DOHH2 (cell line): Measurements from ENCODE around the gene LIPC.

Experiments
- H3F3A ChIP-seq: fragments of 200-600 bp; sonication (generic), shearing (Covaris generic); 2 replicates; pipeline ENCODE4 v1.6.0; 2016; ENCODE audit warnings: antibody characterized with exemption, mild to moderate bottlenecking; ENCODE audit not compliant: control insufficient read depth, insufficient read depth
- H3K27ac ChIP-seq: fragments of 200-600 bp; sonication (generic); 2 replicates; pipeline ENCODE4 v1.5.1; 2014; ENCODE audit warnings: low read depth, mild to moderate bottlenecking, low read length, moderate library complexity
- H3K27me3 ChIP-seq: fragments of 200-600 bp; sonication (generic); 2 replicates; pipeline ENCODE4 v1.6.1; 2014; ENCODE audit warnings: mild to moderate bottlenecking, low read length, mixed read lengths; ENCODE audit not compliant: control insufficient read depth
- H3K36me3 ChIP-seq: fragments of 200-600 bp; sonication (generic); 2 replicates; pipeline ENCODE4 v1.6.1; 2014; ENCODE audit warnings: mild to moderate bottlenecking, low read length, moderate library complexity, mixed read lengths; ENCODE audit not compliant: control insufficient read depth
- H3K4me1 ChIP-seq: fragments of 200-600 bp; sonication (generic); 2 replicates; pipeline ENCODE4 v1.6.1; 2014; ENCODE audit warnings: mild to moderate bottlenecking, low read length, mixed read lengths; ENCODE audit not compliant: control insufficient read depth
- H3K4me2 ChIP-seq: fragments of 200-600 bp; sonication (generic); 2 replicates; pipeline ENCODE4 v1.6.0; 2014; ENCODE audit warnings: mild to moderate bottlenecking, low read length, moderate library complexity
- H3K4me3 ChIP-seq: fragments of 200-600 bp; sonication (generic); 2 replicates; pipeline ENCODE4 v1.5.1; 2014; ENCODE audit warnings: mild to moderate bottlenecking, low read length, mixed read lengths
- H3K79me2 ChIP-seq: fragments of 200-600 bp; sonication (generic); 2 replicates; pipeline ENCODE4 v1.6.1; 2014; ENCODE audit warnings: mild to moderate bottlenecking, low read length, mixed read lengths; ENCODE audit not compliant: control insufficient read depth
- H3K9me2 ChIP-seq: fragments of 200-600 bp; sonication (generic); replicated peaks from 2 replicates; pipeline ENCODE4 v1.6.1; 2014; ENCODE audit warnings: mild to moderate bottlenecking, low read length, mixed read lengths; ENCODE audit not compliant: control insufficient read depth
- H3K9me3 ChIP-seq: fragments of 200-600 bp; sonication (generic); 2 replicates; pipeline ENCODE4 v1.6.1; 2014; ENCODE audit warnings: antibody characterized with exemption, low read length, mixed read lengths; ENCODE audit not compliant: control insufficient read depth, insufficient read depth
- H4K20me1 ChIP-seq: fragments of 200-600 bp; sonication (generic); 2 replicates; pipeline ENCODE4 v1.6.0; 2014; ENCODE audit warnings: low read depth, mild to moderate bottlenecking, antibody characterized with exemption, low read length, moderate library complexity; ENCODE audit not compliant: control insufficient read depth, insufficient read depth
- CTCF ChIP-seq: fragments of 200-600 bp; sonication (generic); IDR thresholded peaks from one replicate; pipeline ENCODE4 v1.5.1; 2014; ENCODE audit warnings: antibody characterized with exemption, mild to moderate bottlenecking, low read depth, low read length; ENCODE audit not compliant: poor library complexity, severe bottlenecking
- EZH2phosphoT487 ChIP-seq: fragments of 200-600 bp; sonication (generic); IDR thresholded peaks from 2 replicates; pipeline ENCODE4 v1.6.1; 2017; ENCODE audit warnings: borderline replicate concordance, mild to moderate bottlenecking, antibody characterized with exemption, low read length, moderate library complexity, mixed read lengths

The LIPC gene

GRCh38 chr15:58466566-58466965 lies 34.8 kb downstream of the LIPC start:
- no peak overlapping the region for H3K27ac ChIP-seq
- no peaks in the 10 kb centered on the region for H3F3A ChIP-seq
- H3K27me3 ChIP-seq = peaks cover 8% of the 10 kb centered on the region
- no peaks in the 10 kb centered on the region for H3K4me1 ChIP-seq
- H3K36me3 ChIP-seq = no peaks in the 10 kb centered on the region
- H3K9me3 ChIP-seq = no peaks in the 10 kb centered on the region
- H3K79me2 ChIP-seq = no peaks in the 10 kb centered on the region
- no peak overlapping the region for H3K4me2 ChIP-seq
- H4K20me1 ChIP-seq = no peaks in the 10 kb centered on the region
- H3K9me2 ChIP-seq = no peaks in the 10 kb centered on the region
- TF ChIP-seq EZH2phosphoT487 (no peak), CTCF (no peak)
- H3K4me3 ChIP-seq = no peak overlapping the region

- Histone ChIP-seq H4K20me1 (no peaks in the 10 kb centered on the region), H3K4me2 (no peak overlapping the region), H3K4me1 (no peaks in the 10 kb centered on the region), H3K79me2 (no peaks in the 10 kb centered on the region), H3F3A (no peaks in the 10 kb centered on the region), H3K36me3 (no peaks in the 10 kb centered on the region), H3K27ac (no peak overlapping the region), H3K9me3 (no peaks in the 10 kb centered on the region), H3K4me3 (no peak overlapping the region), H3K27me3 (peaks cover 5% of the 10 kb centered on the region; the same call in 1 of the 2 replicates), H3K9me2 (no peaks in the 10 kb centered on the region)
- TF ChIP-seq CTCF = no peak
- no peak for TF ChIP-seq EZH2phosphoT487
Measured at GRCh38 chr15:58467121-58467721, 35.4 kb downstream of the LIPC start.

- TF ChIP-seq CTCF (no peak), EZH2phosphoT487 (no peak)
- H3K9me2 ChIP-seq = no peaks in the 10 kb centered on the region
- H3K9me3 ChIP-seq = no peaks in the 10 kb centered on the region
- no peaks in the 10 kb centered on the region for H3K79me2 ChIP-seq
- H4K20me1 ChIP-seq = no peaks in the 10 kb centered on the region
- H3K4me1 ChIP-seq = no peaks in the 10 kb centered on the region
- H3K4me2 ChIP-seq = no peak overlapping the region
- H3K27ac ChIP-seq = no peak overlapping the region
- peaks cover 5% of the 10 kb centered on the region; the same call in 1 of the 2 replicates for H3K27me3 ChIP-seq
- H3K4me3 ChIP-seq = no peak overlapping the region
- no peaks in the 10 kb centered on the region for H3K36me3 ChIP-seq
- no peaks in the 10 kb centered on the region for H3F3A ChIP-seq
Measured at GRCh38 chr15:58467722-58468423, 36.1 kb downstream of the LIPC start.
